Duodenal mucosa (tissue), 2 donors: ENCODE results near the gene ABHD1.

Experiments
- H3K27ac ChIP-seq: one replicate; pipeline ENCODE4 v1.7.0; 2013; ENCODE audit warnings: low read depth, low read length
- H3K27me3 ChIP-seq, 2 donors: one replicate each; pipeline ENCODE4 v1.7.0; 2013; ENCODE audit warnings: low read length in 2 of 2, control low read depth in 1 of 2; ENCODE audit not compliant: insufficient read depth in 2 of 2, control insufficient read depth in 1 of 2
- H3K36me3 ChIP-seq, 2 donors: one replicate each; pipeline ENCODE4 v1.7.0; 2013; ENCODE audit warnings: low read length in 2 of 2, control low read depth in 1 of 2; ENCODE audit not compliant: insufficient read depth in 2 of 2, control insufficient read depth in 1 of 2
- H3K4me1 ChIP-seq, 2 donors: one replicate each; pipeline ENCODE4 v1.7.0; 2013; ENCODE audit warnings: low read length in 2 of 2, control low read depth in 1 of 2; ENCODE audit not compliant: insufficient read depth in 2 of 2, control insufficient read depth in 1 of 2
- H3K4me3 ChIP-seq, 2 donors: one replicate each; pipeline ENCODE4 v1.7.0; 2013; ENCODE audit warnings: low read length in 2 of 2, low read depth in 1 of 2
- H3K9ac ChIP-seq, 2 donors: one replicate each; pipeline ENCODE4 v1.7.0; 2013; ENCODE audit warnings: low read length in 2 of 2, low read depth in 1 of 2
- H3K9me3 ChIP-seq, 2 donors: one replicate each; pipeline ENCODE4 v1.7.0; 2013; ENCODE audit warnings: low read length in 2 of 2, control low read depth in 1 of 2; ENCODE audit not compliant: control insufficient read depth in 1 of 2

ABHD1 gene

DNA sequence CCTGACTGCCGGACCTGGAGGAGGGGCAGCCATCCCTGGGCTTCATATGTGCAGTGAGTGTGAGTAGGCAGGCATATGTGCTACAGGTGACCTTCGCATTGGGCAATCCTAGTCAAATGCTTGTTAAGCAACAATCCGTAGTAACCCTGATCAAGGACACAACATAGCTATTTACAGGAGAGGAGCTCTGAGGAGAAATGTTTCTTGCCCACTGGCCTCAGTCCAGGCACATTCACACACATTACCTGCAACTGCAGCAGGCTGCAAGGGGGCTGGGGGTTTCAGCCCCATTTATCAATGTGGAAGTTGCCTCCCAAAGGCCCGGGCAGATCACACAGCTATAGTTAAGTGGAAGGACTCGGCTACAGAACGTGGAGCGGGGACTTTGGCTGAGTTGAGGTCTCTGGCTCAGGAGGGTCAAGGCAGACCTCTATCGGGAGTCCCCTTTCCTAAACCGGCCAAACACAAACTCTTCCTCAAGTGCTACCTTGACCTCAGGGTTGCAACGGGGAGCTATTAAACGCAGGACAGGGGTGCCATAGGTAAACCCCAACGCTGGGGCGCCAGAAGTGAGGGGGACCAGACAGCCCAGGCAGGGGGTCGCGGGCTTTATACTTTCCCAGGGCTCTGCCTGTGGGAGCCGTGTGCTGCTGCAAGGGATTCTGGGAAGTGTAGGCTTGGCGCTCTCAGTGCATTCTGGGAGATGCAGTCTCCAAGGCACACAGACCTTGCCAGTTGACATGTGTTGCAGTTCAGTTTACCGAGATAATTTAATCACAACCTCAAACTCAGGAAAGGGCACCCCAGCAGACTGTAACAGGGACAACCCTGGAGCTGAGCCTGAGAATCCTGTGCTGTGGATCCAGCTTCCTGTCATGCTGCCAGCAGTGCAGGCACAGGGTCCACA lies 27.6 kb upstream of the ABHD1 start:
- Histone ChIP-seq H3K4me3 (peak overlapping the region; percentile 39 to 53), H3K27me3 (no peaks in the 10 kb centered on the region), H3K9ac (peak overlapping the region; percentile 1 to 10), H3K27ac (no peak overlapping the region), H3K36me3 (peaks cover 20 to 56% of the 10 kb centered on the region in 2 donors), H3K9me3 (no peaks in the 10 kb centered on the region), H3K4me1 (peaks cover 48 to 50% of the 10 kb centered on the region in 2 donors)

DNA sequence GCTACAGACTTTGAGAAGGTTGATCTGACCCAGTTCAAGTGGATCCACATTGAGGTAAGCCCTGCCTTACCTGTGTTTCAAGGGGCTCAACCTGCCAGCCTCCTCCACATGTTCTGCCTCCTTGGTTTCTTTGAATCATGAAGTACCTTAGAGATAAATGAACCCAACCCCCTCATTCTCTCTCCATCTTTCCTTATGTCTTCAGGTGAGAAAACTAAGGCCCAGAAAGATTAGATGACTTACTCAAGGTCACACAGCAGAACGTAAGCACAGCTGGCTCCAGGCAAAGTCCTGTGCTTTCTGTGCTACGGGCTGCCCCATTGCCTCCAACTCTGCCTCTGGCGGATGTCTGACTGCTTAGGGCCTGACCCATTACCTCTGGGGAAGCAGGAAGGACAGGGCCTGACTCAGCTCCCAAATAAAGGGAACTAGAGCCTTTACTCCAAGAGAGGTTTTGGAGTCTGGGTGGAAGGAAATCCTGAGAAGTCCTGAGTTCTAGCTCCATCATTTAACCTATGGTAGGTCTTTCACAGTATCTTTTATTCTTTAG lies 26.8 kb upstream of the ABHD1 start:
- Histone ChIP-seq H3K4me3 (no peak overlapping the region), H3K36me3 (peaks cover 20 to 58% of the 10 kb centered on the region in 2 donors), H3K9me3 (no peaks in the 10 kb centered on the region), H3K9ac (peak overlapping the region in 1 of 2 donors; percentile 1), H3K27ac (no peak overlapping the region), H3K4me1 (peaks cover 43% of the 10 kb centered on the region in 2 donors), H3K27me3 (no peaks in the 10 kb centered on the region)

DNA sequence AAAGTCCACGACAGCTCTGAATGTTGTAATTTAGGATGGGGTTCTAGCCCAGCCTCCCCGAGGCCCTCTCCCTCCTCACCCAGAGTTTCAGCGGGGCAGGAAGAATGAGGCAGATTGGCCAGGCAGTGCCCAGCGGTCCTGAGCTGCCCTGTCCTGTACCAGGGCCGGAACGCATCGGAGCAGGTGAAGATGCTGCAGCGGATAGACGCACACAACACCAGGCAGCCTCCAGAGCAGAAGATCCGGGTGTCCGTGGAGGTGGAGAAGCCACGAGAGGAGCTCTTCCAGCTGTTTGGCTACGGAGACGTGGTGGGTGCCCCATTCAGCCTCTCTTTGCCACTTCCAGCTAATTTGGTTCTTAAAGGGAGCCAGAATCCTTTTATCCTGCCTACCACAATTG lies 26.3 kb upstream of the ABHD1 start:
- H3K4me1 ChIP-seq: peaks cover 37 to 38% of the 10 kb centered on the region in 2 donors
- peaks cover 20 to 58% of the 10 kb centered on the region in 2 donors for H3K36me3 ChIP-seq
- H3K9me3 ChIP-seq: no peaks in the 10 kb centered on the region

DNA sequence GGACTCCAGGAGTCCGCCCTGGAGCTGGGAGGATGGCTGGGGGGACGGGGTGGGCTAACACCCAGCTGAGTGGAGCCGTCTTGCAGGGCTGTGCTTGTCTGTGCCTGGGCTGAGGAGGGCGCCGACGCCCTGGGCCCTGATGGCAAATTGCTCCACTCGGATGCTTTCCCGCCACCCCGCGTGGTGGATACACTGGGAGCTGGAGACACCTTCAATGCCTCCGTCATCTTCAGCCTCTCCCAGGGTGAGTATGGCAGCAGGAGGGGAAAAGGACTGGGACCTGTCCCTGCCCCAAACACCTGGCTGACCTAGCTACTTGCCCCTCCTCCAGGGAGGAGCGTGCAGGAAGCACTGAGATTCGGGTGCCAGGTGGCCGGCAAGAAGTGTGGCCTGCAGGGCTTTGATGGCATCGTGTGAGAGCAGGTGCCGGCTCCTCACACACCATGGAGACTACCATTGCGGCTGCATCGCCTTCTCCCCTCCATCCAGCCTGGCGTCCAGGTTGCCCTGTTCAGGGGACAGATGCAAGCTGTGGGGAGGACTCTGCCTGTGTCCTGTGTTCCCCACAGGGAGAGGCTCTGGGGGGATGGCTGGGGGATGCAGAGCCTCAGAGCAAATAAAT lies 24.2 kb upstream of the ABHD1 start:
- H3K9ac ChIP-seq: no peak overlapping the region
- no peaks in the 10 kb centered on the region for H3K9me3 ChIP-seq

More for the DNA sequence above, 26.3 kb upstream of the ABHD1 start:
- H3K4me3 ChIP-seq: no peak overlapping the region
- no peaks in the 10 kb centered on the region for H3K27me3 ChIP-seq
- H3K9ac ChIP-seq: no peak overlapping the region
- H3K27ac ChIP-seq: no peak overlapping the region

DNA sequence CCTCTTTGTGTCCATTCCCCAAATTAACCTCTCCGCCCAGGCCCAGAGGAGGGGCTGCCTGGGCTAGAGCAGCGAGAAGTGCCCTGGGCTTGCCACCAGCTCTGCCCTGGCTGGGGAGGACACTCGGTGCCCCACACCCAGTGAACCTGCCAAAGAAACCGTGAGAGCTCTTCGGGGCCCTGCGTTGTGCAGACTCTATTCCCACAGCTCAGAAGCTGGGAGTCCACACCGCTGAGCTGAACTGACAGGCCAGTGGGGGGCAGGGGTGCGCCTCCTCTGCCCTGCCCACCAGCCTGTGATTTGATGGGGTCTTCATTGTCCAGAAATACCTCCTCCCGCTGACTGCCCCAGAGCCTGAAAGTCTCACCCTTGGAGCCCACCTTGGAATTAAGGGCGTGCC lies 23.6 kb upstream of the ABHD1 start:
- peaks cover 20 to 51% of the 10 kb centered on the region in 2 donors for H3K36me3 ChIP-seq
- H3K27me3 ChIP-seq: no peaks in the 10 kb centered on the region
- H3K4me1 ChIP-seq: peaks cover 11% of the 10 kb centered on the region in 2 donors
- no peaks in the 10 kb centered on the region for H3K9me3 ChIP-seq
- no peak overlapping the region for H3K27ac ChIP-seq
- H3K9ac ChIP-seq: no peak overlapping the region
- no peak overlapping the region for H3K4me3 ChIP-seq

More for the DNA sequence above, 24.2 kb upstream of the ABHD1 start:
- Histone ChIP-seq H3K4me3 (no peak overlapping the region), H3K27ac (no peak overlapping the region), H3K4me1 (peaks cover 16 to 17% of the 10 kb centered on the region in 2 donors), H3K36me3 (peaks cover 20 to 55% of the 10 kb centered on the region in 2 donors), H3K27me3 (no peaks in the 10 kb centered on the region)

DNA sequence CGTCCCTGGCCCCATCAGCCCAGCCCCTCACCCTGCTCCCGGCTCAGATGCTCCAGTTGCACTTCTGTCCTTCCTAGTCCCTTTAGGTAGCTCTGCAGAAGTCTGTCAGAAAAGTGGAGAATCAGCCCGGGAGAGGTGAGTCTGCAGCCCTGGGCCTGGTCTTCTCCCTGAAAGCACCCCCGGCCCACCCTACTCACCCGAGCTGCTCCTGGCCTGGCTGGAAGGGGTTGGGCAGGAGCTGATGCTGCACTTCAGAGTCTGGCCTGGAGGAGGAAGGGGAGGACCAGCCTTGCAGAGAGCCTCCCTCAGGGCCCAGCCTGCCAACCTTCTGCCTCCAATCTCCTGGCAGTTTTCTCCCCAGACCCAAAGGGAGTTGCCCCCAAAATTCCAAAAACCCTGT lies 21.3 kb upstream of the ABHD1 start:
- no peaks in the 10 kb centered on the region for H3K27me3 ChIP-seq

DNA sequence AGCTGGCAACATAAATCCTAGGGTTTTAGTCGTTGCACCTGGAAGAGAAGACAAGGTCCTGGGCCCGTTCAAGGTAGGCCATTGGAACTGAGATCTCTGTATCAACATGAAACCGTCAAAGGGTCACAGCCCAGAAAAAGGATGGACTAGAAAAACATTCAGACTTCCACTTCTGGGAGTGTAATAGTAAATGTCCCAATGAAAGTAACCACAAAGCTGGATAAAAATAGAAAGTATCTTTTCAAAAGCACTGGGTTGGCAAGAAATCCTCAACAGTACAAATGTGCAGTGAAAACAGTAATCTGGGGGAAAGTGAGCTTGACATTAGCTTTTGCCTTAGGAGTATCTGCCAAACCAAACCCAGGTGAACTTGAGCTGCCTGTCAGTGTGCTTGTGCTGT lies 17.6 kb upstream of the ABHD1 start:
- H3K4me1 ChIP-seq: no peaks in the 10 kb centered on the region
- H3K9ac ChIP-seq: no peak overlapping the region
- H3K36me3 ChIP-seq: peaks cover 0 to 2% of the 10 kb centered on the region in 2 donors
- no peaks in the 10 kb centered on the region for H3K9me3 ChIP-seq
- no peaks in the 10 kb centered on the region for H3K27me3 ChIP-seq
- no peak overlapping the region for H3K4me3 ChIP-seq
- H3K27ac ChIP-seq: no peak overlapping the region

More for the DNA sequence above, 21.3 kb upstream of the ABHD1 start:
- no peaks in the 10 kb centered on the region for H3K4me1 ChIP-seq
- peaks cover 14 to 32% of the 10 kb centered on the region in 2 donors for H3K36me3 ChIP-seq
- H3K27ac ChIP-seq: no peak overlapping the region
- no peak overlapping the region for H3K4me3 ChIP-seq
- no peaks in the 10 kb centered on the region for H3K9me3 ChIP-seq
- H3K9ac ChIP-seq: no peak overlapping the region

DNA sequence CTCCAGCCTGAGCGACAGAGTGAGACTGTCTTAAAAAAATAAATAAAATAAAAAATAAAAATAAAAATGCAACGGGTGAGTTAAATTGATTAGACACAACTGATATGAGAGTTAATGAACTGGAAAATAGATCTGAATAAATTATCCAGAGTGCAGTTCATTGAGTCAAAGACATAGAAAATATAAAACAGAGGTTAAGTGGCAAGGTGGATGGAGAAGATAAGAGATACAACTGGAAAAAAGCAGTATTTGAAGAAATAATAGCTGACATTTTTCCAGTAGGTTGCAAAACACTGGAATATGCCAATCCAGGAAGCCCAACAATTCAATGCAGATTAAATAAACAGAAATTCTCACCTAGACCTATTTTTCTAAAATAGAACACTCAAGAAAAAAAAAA lies 15.4 kb upstream of the ABHD1 start:
- H3K9me3 ChIP-seq: no peaks in the 10 kb centered on the region
- no peaks in the 10 kb centered on the region for H3K36me3 ChIP-seq

DNA sequence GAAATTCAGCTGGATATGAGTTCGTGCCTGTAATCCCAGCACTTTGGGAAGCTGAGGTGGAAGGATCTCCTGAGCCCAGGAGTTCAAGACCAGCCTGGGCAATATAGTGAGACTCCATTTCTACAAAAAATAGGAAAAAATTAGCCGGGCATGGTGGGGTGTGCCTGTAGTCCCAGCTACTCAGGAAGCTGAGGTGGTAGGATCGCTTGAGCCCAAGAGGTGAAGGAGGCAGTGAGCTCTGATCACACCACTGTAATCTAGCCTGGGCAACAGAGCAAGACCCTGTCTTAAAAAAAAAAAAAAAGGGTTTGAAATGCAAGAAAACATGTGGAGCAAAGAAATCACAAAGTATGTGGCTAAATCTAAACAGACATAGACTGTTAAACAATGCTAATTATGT lies 14.5 kb upstream of the ABHD1 start:
- Histone ChIP-seq H3K4me3 (no peak overlapping the region), H3K27ac (no peak overlapping the region), H3K9me3 (no peaks in the 10 kb centered on the region), H3K27me3 (no peaks in the 10 kb centered on the region), H3K9ac (no peak overlapping the region), H3K4me1 (no peaks in the 10 kb centered on the region), H3K36me3 (no peaks in the 10 kb centered on the region)

More for the DNA sequence above, 15.4 kb upstream of the ABHD1 start:
- Histone ChIP-seq H3K27me3 (no peaks in the 10 kb centered on the region), H3K9ac (no peak overlapping the region), H3K4me1 (no peaks in the 10 kb centered on the region), H3K27ac (no peak overlapping the region), H3K4me3 (no peak overlapping the region)
